GM06990 (cell line): Measurements from ENCODE around the gene MTHFD1L.

Experiments used
- DNase-seq: peaks from one replicate; pipeline ENCODE4 v3.0.0-alpha.2; 2011; ENCODE audit not compliant: insufficient read length; ENCODE audit errors: extremely low read depth
- H3K27me3 ChIP-seq: replicated peaks from 2 replicates; pipeline ENCODE4 v1.6.0; 2011; ENCODE audit warnings: low read length; ENCODE audit not compliant: control insufficient read depth, insufficient read depth
- H3K36me3 ChIP-seq: 2 replicates; pipeline ENCODE4 v1.5.1; 2011; ENCODE audit warnings: low read length; ENCODE audit not compliant: control insufficient read depth, insufficient read depth
- H3K4me3 ChIP-seq: replicated peaks from 2 replicates; pipeline ENCODE4 v1.5.1; 2011; ENCODE audit warnings: low read depth, mild to moderate bottlenecking, control low read depth, low read length
- CTCF ChIP-seq: IDR thresholded peaks from 2 replicates; pipeline ENCODE4 v1.5.1; 2011; ENCODE audit warnings: low read length, control low read depth, mild to moderate bottlenecking, inconsistent platforms; ENCODE audit not compliant: insufficient read depth, poor library complexity, severe bottlenecking

MTHFD1L gene

GRCh38 chr6:151103266-151103665 is 237.8 kb downstream of the MTHFD1L start:
- Histone ChIP-seq H3K27me3 (no peaks in the 10 kb centered on the region), H3K36me3 (no peaks in the 10 kb centered on the region), H3K4me3 (no peak overlapping the region)
- TF ChIP-seq CTCF = no peak
- DNase-seq = no peak

GRCh38 chr6:151107897-151108427 is 242.5 kb downstream of the MTHFD1L start:
- H3K27me3 ChIP-seq = no peaks in the 10 kb centered on the region

GRCh38 chr6:151108548-151108947 is 243.0 kb downstream of the MTHFD1L start:
- Histone ChIP-seq H3K27me3 (no peaks in the 10 kb centered on the region), H3K4me3 (no peak overlapping the region), H3K36me3 (no peaks in the 10 kb centered on the region)
- TF ChIP-seq CTCF = no peak
- DNase-seq = no peak

More at GRCh38 chr6:151107897-151108427, 242.5 kb downstream of the MTHFD1L start:
- H3K36me3 ChIP-seq = no peaks in the 10 kb centered on the region
- no peak for DNase-seq
- TF ChIP-seq CTCF = no peak
- no peak overlapping the region for H3K4me3 ChIP-seq

GRCh38 chr6:151109361-151109760 is 243.9 kb downstream of the MTHFD1L start:
- no peak for TF ChIP-seq CTCF
- H3K4me3 ChIP-seq = no peak overlapping the region
- DNase-seq = no peak
- H3K36me3 ChIP-seq = no peaks in the 10 kb centered on the region
- H3K27me3 ChIP-seq = no peaks in the 10 kb centered on the region

- H3K27me3 ChIP-seq = no peaks in the 10 kb centered on the region
- H3K36me3 ChIP-seq = no peaks in the 10 kb centered on the region
- TF ChIP-seq CTCF = no peak
- DNase-seq = no peak
- no peak overlapping the region for H3K4me3 ChIP-seq
These were observed 244.5 kb downstream of the MTHFD1L start for GRCh38 chr6:151109869-151110575.

- no peaks in the 10 kb centered on the region for H3K27me3 ChIP-seq
- no peak for TF ChIP-seq CTCF
These were observed 245.0 kb downstream of the MTHFD1L start for GRCh38 chr6:151110576-151110905.

More at GRCh38 chr6:151110576-151110905, 245.0 kb downstream of the MTHFD1L start:
- no peak for DNase-seq
- Histone ChIP-seq H3K4me3 (no peak overlapping the region), H3K36me3 (no peaks in the 10 kb centered on the region)
